Lower leg skin (tissue), 3 donors: Measurements from ENCODE around the gene GLT8D2.

ENCODE experiments used
- POLR2A ChIP-seq, 2 donors: fragments of 450-650 bp; IDR thresholded peaks; one replicate each; pipeline ENCODE4 v1.6.1; 2016 to 2017; ENCODE audit warnings: antibody characterized with exemption in 2 of 2, mild to moderate bottlenecking in 1 of 2, moderate library complexity in 1 of 2
- TF ChIP-seq, protein P1 (sequence below), 3 donors: fragments of 450-650 bp; IDR thresholded peaks; one replicate each; pipeline ENCODE4 v1.5.1; 2016; ENCODE audit warnings: antibody characterized with exemption in 3 of 3, mild to moderate bottlenecking in 3 of 3, moderate library complexity in 2 of 3

DNA sequence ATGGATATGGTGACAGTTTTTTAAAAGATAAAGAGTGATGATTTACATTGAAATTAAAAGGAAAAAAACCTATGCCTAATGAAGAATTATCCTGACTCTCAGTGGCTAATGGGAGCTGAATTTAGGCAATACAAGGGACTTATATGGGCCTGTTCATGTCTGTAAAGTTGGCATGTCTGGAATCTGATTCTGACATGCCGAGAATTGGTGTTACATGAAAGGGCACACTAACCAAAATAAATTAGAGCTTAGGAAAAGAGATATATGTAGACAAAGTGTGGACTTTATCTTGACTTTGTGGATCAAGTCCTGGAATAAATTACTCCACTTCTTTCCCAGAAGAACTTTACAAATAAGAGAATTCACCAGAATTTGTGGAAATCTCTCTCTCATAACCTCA is 83.3 kb downstream of the GLT8D2 start:
- TF ChIP-seq, protein P1, sequence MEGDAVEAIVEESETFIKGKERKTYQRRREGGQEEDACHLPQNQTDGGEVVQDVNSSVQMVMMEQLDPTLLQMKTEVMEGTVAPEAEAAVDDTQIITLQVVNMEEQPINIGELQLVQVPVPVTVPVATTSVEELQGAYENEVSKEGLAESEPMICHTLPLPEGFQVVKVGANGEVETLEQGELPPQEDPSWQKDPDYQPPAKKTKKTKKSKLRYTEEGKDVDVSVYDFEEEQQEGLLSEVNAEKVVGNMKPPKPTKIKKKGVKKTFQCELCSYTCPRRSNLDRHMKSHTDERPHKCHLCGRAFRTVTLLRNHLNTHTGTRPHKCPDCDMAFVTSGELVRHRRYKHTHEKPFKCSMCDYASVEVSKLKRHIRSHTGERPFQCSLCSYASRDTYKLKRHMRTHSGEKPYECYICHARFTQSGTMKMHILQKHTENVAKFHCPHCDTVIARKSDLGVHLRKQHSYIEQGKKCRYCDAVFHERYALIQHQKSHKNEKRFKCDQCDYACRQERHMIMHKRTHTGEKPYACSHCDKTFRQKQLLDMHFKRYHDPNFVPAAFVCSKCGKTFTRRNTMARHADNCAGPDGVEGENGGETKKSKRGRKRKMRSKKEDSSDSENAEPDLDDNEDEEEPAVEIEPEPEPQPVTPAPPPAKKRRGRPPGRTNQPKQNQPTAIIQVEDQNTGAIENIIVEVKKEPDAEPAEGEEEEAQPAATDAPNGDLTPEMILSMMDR (IDR thresholded peaks at IDR 0.05) = no peak
- TF ChIP-seq POLR2A (IDR thresholded peaks at IDR 0.05) = no peak
